Measurements from ENCODE around the gene FADS6. TPM values are rescaled to one million over a fixed set of nuclear protein-coding genes. Genes with fewer than 3 reads are reported as not detected.

Gene FADS6
- total and polyA plus RNA-seq, 2 of the 13 experiments (the other 11 are each of a cell fraction or from before 2014, with no cell fraction given), result 0.11 TPM

DNA sequence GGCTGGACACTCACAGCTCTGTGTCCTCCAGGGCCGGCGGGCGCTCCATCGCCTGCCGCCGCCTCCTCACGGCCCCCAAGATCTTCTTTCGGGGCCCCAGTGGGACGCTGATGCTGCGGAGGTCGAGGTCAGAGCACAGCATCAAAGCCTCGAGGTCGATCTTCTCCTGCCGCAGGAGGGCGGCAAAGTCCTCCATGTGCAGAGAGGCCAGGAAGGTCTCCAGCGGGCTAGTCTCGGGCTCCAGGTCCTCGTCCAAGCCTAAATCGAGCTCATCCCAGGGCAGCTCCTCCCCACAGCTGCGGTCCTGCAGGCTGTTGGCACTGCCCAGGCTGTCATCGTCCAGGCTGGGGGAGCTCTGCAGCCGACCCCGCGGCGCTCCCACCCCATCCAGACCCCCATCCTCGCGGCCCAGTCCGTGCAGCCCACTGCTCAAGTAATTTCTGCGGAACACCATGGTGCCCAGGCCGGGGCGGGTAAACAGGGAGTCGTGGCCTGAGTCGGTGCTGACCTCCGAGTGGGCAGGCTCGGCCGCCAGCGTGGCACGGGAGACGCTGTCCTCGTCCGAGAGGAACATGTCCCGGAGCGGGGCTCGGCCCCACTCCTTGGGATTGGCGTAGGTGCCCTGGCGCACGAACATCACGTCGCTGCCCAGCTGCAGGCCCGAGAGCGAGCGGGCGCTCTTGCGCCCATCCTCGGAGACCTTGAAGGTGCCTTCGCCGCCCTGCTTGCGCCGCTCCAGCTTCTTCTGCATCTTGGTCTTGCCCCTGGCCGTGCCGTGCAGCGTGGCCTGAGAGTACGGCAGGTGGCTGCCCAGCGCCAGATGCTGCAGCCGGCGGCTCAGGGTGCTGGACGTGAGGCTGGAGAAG lies 26.2 kb upstream of the FADS6 start (continued):
- TF ChIP-seq ZNF713 (CRISPR knock-in tag; IDR thresholded peaks at IDR 0.05), result no peak
- TF ChIP-seq, protein P1, sequence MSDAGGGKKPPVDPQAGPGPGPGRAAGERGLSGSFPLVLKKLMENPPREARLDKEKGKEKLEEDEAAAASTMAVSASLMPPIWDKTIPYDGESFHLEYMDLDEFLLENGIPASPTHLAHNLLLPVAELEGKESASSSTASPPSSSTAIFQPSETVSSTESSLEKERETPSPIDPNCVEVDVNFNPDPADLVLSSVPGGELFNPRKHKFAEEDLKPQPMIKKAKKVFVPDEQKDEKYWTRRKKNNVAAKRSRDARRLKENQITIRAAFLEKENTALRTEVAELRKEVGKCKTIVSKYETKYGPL (CRISPR knock-in tag; IDR thresholded peaks at IDR 0.05), result no peak
- TF ChIP-seq JARID2 (CRISPR knock-in tag; IDR thresholded peaks at IDR 0.05; ENCODE audit: insufficient replicate concordance), result no peak
- TF ChIP-seq, protein P2, sequence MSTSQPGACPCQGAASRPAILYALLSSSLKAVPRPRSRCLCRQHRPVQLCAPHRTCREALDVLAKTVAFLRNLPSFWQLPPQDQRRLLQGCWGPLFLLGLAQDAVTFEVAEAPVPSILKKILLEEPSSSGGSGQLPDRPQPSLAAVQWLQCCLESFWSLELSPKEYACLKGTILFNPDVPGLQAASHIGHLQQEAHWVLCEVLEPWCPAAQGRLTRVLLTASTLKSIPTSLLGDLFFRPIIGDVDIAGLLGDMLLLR (CRISPR knock-in tag; IDR thresholded peaks at IDR 0.05), result no peak
- TF ChIP-seq SIX4 (CRISPR knock-in tag; IDR thresholded peaks at IDR 0.05), result no peak
- no peak for TF ChIP-seq NFE2L2 (IDR thresholded peaks at IDR 0.05; ENCODE audit: low read length)
- TF ChIP-seq, protein P3, sequence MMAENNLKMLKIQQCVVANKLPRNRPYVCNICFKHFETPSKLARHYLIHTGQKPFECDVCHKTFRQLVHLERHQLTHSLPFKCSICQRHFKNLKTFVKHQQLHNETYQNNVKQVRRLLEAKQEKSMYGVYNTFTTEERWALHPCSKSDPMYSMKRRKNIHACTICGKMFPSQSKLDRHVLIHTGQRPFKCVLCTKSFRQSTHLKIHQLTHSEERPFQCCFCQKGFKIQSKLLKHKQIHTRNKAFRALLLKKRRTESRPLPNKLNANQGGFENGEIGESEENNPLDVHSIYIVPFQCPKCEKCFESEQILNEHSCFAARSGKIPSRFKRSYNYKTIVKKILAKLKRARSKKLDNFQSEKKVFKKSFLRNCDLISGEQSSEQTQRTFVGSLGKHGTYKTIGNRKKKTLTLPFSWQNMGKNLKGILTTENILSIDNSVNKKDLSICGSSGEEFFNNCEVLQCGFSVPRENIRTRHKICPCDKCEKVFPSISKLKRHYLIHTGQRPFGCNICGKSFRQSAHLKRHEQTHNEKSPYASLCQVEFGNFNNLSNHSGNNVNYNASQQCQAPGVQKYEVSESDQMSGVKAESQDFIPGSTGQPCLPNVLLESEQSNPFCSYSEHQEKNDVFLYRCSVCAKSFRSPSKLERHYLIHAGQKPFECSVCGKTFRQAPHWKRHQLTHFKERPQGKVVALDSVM (CRISPR knock-in tag; IDR thresholded peaks at IDR 0.05), result no peak
- TF ChIP-seq ZNF839 (CRISPR knock-in tag; IDR thresholded peaks at IDR 0.05; ENCODE audit: borderline replicate concordance), result no peak
- TF ChIP-seq ZNF792 (CRISPR knock-in tag; IDR thresholded peaks at IDR 0.05), result 0 out of 2 replicates have a peak, but pooled peaks have one; percentile 40
- TF ChIP-seq ZNF441 (CRISPR knock-in tag; IDR thresholded peaks at IDR 0.05; ENCODE audit: borderline replicate concordance), result no peak
- TF ChIP-seq, protein P4, sequence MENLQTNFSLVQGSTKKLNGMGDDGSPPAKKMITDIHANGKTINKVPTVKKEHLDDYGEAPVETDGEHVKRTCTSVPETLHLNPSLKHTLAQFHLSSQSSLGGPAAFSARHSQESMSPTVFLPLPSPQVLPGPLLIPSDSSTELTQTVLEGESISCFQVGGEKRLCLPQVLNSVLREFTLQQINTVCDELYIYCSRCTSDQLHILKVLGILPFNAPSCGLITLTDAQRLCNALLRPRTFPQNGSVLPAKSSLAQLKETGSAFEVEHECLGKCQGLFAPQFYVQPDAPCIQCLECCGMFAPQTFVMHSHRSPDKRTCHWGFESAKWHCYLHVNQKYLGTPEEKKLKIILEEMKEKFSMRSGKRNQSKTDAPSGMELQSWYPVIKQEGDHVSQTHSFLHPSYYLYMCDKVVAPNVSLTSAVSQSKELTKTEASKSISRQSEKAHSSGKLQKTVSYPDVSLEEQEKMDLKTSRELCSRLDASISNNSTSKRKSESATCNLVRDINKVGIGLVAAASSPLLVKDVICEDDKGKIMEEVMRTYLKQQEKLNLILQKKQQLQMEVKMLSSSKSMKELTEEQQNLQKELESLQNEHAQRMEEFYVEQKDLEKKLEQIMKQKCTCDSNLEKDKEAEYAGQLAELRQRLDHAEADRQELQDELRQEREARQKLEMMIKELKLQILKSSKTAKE (CRISPR knock-in tag; IDR thresholded peaks at IDR 0.05; ENCODE audit: borderline replicate concordance), result 0 out of 2 replicates have a peak, but pooled peaks have one; percentile 24
- peak; percentile 20; the same call in 1 of the 2 replicates for TF ChIP-seq SMC3 (IDR thresholded peaks at IDR 0.05; ENCODE audit: low read length)
- no peak for TF ChIP-seq ZNF24 (IDR thresholded peaks at IDR 0.05)
- TF ChIP-seq ZNF607 (CRISPR knock-in tag; IDR thresholded peaks at IDR 0.05; ENCODE audit: borderline replicate concordance), result no peak
- no peak for TF ChIP-seq ELF4 (CRISPR knock-in tag; IDR thresholded peaks at IDR 0.05; ENCODE audit: borderline replicate concordance)
- no peak for TF ChIP-seq KLF15 (CRISPR knock-in tag; IDR thresholded peaks at IDR 0.05; ENCODE audit: borderline replicate concordance)
